SK-N-MC (cell line): ENCODE data around the gene GMPR.

Source experiments
- EZH2 ChIP-seq: fragments of 200-600 bp; sonication (generic); IDR thresholded peaks from one replicate; pipeline ENCODE4 v1.6.1; 2017; ENCODE audit warnings: antibody characterized with exemption
- POLR2AphosphoS5 ChIP-seq: IDR thresholded peaks from 2 replicates; pipeline ENCODE4 v1.6.1; 2012; ENCODE audit warnings: mild to moderate bottlenecking, low read depth, low read length, borderline replicate concordance

- TF ChIP-seq EZH2 (no peak), POLR2AphosphoS5 (no peak)
These were observed 1.4 kb downstream of the GMPR start for GRCh38 chr6:16239798-16240123.
